Naive thymus-derived CD4-positive, alpha-beta T cell (primary cell): Measurements from ENCODE around the gene AQP5. TPM values are rescaled to one million over a fixed set of nuclear protein-coding genes. Genes with fewer than 3 reads are reported as not detected.

Experiments used
- ATAC-seq: fragments of 150-1000 bp; cut with Tn5 transposase; 2 replicates; pipeline ENCODE4 v1.10.0; 2021; ENCODE audit warnings: mild to moderate bottlenecking, moderate library complexity
- CTCF ChIA-PET: fragments of 350-600 bp; sonication (Branson Sonifier 250); formaldehyde crosslinking; loops from one replicate; lab custom pipeline; 2021; ENCODE audit warnings: antibody characterized with exemption; lab: Charles Lee
- POLR2A ChIA-PET: fragments of 350-600 bp; sonication (Branson Sonifier 250); formaldehyde crosslinking; loops from one replicate; lab custom pipeline; 2021; ENCODE audit warnings: antibody characterized with exemption, inconsistent platforms; lab: Charles Lee
- DNase-seq, 9 donors: peaks; one replicate each; pipeline versions ENCODE4 v3.0.0 to v3.0.0-alpha.2; 2020 to 2022; ENCODE audit warnings: mixed read lengths in 1 of 9
- H3K27ac ChIP-seq: one replicate; pipeline ENCODE4 v1.7.0; 2013; ENCODE audit warnings: mild to moderate bottlenecking, low read depth, low read length, moderate library complexity
- H3K27me3 ChIP-seq, 2 donors: one replicate each; pipeline ENCODE4 v1.7.0; 2013; ENCODE audit warnings: low read length in 2 of 2, mild to moderate bottlenecking in 2 of 2, moderate library complexity in 2 of 2; ENCODE audit not compliant: control insufficient read depth in 2 of 2, insufficient read depth in 2 of 2
- H3K36me3 ChIP-seq, 3 experiments: 1 replicate in 2 of 3; 2 replicates in 1 of 3; pipeline ENCODE4 v1.7.0; 2013; ENCODE audit warnings: low read length in 3 of 3, mild to moderate bottlenecking in 3 of 3, moderate library complexity in 1 of 3; ENCODE audit not compliant: insufficient read depth in 3 of 3, control insufficient read depth in 2 of 3
- H3K4me1 ChIP-seq, 2 donors: one replicate each; pipeline ENCODE4 v1.7.0; 2013; ENCODE audit warnings: low read length in 2 of 2, mild to moderate bottlenecking in 2 of 2, moderate library complexity in 1 of 2; ENCODE audit not compliant: control insufficient read depth in 2 of 2, insufficient read depth in 2 of 2
- H3K4me3 ChIP-seq: 2 replicates; pipeline ENCODE4 v1.7.0; 2013; ENCODE audit warnings: mild to moderate bottlenecking, low read length
- H3K9me3 ChIP-seq, 3 experiments: 1 replicate in 2 of 3; 2 replicates in 1 of 3; pipeline ENCODE4 v1.7.0; 2013; ENCODE audit warnings: low read length in 3 of 3; ENCODE audit not compliant: control insufficient read depth in 2 of 3
- H3K27ac Mint-ChIP-seq, 9 donors: one replicate each; pipeline ENCODE4 v1.8.0; 2020 to 2022; ENCODE audit warnings: mixed read lengths in 9 of 9, mild to moderate bottlenecking in 8 of 9, moderate library complexity in 5 of 9, inconsistent platforms in 2 of 9
- H3K27me3 Mint-ChIP-seq, 5 donors: one replicate each; pipeline ENCODE4 v1.8.0; 2021 to 2022; ENCODE audit warnings: mixed read lengths in 5 of 5, mild to moderate bottlenecking in 1 of 5
- H3K36me3 Mint-ChIP-seq, 5 donors: one replicate each; pipeline ENCODE4 v1.8.0; 2020 to 2022; ENCODE audit warnings: mixed read lengths in 5 of 5, mild to moderate bottlenecking in 3 of 5, inconsistent platforms in 1 of 5
- H3K4me1 Mint-ChIP-seq, 7 donors: one replicate each; pipeline ENCODE4 v1.8.0; 2020 to 2022; ENCODE audit warnings: mixed read lengths in 7 of 7, mild to moderate bottlenecking in 3 of 7, inconsistent platforms in 1 of 7
- H3K4me3 Mint-ChIP-seq, 10 donors: one replicate each; pipeline ENCODE4 v1.8.0; 2020 to 2022; ENCODE audit warnings: mild to moderate bottlenecking in 10 of 10, mixed read lengths in 10 of 10, moderate library complexity in 6 of 10, inconsistent platforms in 2 of 10
- H3K9me3 Mint-ChIP-seq, 11 donors: one replicate each; pipeline ENCODE4 v1.8.0; 2020 to 2022; ENCODE audit warnings: mixed read lengths in 11 of 11, mild to moderate bottlenecking in 4 of 11, inconsistent platforms in 1 of 11, moderate library complexity in 1 of 11
- intact Hi-C, 2 donors: fragments of 100-400 bp; cut with micrococcal nuclease; formaldehyde crosslinking; loops; one replicate each; pipeline ENCODE4 v1.15.1; 2023
- polyA plus RNA-seq, 2 donors: library from polyadenylated mRNA; unstranded; fragments of 300-500 nt; fragmentation: Illumina TruSeq; gene quantifications; one replicate each; pipeline ENCODE4 v1.2.3, GENCODE V29; 2021
- total RNA-seq, 6 experiments: library from RNA in 5 of 6; stranded (reverse) in 5 of 6; gene quantifications; 1 replicate in 5 of 6; 2 replicates in 1 of 6; pipeline ENCODE4 v1.2.3 and lab custom pipeline; 2021 to 2026

The AQP5 gene
- total and polyA plus RNA-seq, 7 experiments from 2014 or later = not detected

GRCh38 chr12:49990273-49990672 is 28.6 kb downstream of the AQP5 start:
- peaks cover 0 to 11% (median 0%) of the 10 kb centered on the region in 3 experiments for H3K36me3 ChIP-seq
- Mint-ChIP-seq H3K27ac (no peak overlapping the region), H3K4me1 (peaks cover 0 to 6% (median 0%) of the 10 kb centered on the region in 7 donors), H3K27me3 (no peaks in the 10 kb centered on the region), H3K4me3 (no peak overlapping the region), H3K9me3 (no peaks in the 10 kb centered on the region), H3K36me3 (peaks cover 5 to 33% (median 24%) of the 10 kb centered on the region in 5 donors)
- DNase-seq (no peak), ATAC-seq (no peak)
- H3K27ac ChIP-seq = no peak overlapping the region
- no peak overlapping the region for H3K4me3 ChIP-seq
- H3K9me3 ChIP-seq = no peaks in the 10 kb centered on the region
- H3K4me1 ChIP-seq = no peaks in the 10 kb centered on the region
- ChIA-PET POLR2A (no interaction called here), CTCF (no interaction called here)
- H3K27me3 ChIP-seq = no peaks in the 10 kb centered on the region
- intact Hi-C loops = no loop called here

DNA sequence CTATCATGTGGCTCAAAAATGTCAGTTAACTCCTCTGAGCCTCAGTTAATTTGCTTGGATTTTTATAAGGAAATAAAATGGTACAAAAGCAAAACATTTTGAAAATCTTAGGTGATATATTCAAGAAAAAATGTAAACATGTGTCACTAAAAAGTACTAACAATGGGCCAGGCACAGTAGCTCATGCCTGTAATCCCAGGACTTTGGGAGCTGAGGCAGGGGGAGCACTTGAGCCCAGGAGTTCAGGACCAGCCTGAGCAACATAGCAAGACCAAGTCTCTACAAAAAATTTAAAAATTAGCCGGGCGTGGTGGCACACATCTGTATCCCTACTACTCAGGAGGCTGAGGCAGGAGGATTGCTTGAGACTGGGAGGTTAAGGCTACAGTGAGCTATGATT is 36.8 kb downstream of the AQP5 start:
- no peaks in the 10 kb centered on the region for H3K27me3 Mint-ChIP-seq
- DNase-seq = no peak
- H3K36me3 ChIP-seq = peaks cover 0 to 17% (median 3%) of the 10 kb centered on the region in 3 experiments
- ATAC-seq = no peak
- H3K4me3 ChIP-seq = no peak overlapping the region
- no peaks in the 10 kb centered on the region for H3K9me3 Mint-ChIP-seq
- ChIA-PET POLR2A (no interaction called here), CTCF (no interaction called here)
- H3K4me1 Mint-ChIP-seq = peaks cover 0 to 2% (median 0%) of the 10 kb centered on the region in 7 donors
- no peak overlapping the region for H3K4me3 Mint-ChIP-seq
- peaks cover 10 to 32% (median 28%) of the 10 kb centered on the region in 5 donors for H3K36me3 Mint-ChIP-seq
- no peak overlapping the region for H3K27ac ChIP-seq
- H3K27ac Mint-ChIP-seq = no peak overlapping the region
- H3K9me3 ChIP-seq = no peaks in the 10 kb centered on the region
- no peaks in the 10 kb centered on the region for H3K4me1 ChIP-seq
- intact Hi-C loops = no loop called here
- H3K27me3 ChIP-seq = no peaks in the 10 kb centered on the region

DNA sequence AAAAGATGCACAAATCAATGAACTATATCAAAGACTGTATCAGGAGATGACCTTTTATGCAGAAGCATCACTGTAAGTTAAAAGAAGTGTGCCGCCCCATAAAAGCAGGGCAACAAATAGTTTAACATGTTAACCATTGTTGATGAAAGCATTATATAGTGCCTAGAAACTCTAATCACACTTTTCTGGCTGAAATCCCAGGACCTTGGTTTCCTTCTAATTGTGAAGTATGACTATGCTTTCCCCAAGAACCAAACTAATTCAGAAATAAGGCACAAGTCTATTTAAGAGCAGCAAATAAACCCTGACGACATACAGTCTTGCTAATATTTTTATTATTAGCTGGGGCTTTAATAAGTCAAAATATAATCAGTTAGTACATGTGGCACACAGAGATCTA is 41.9 kb downstream of the AQP5 start:
- ATAC-seq (no peak), DNase-seq (no peak)
- POLR2A ChIA-PET = no interaction called here
- Histone ChIP-seq H3K27me3 (no peaks in the 10 kb centered on the region), H3K9me3 (no peaks in the 10 kb centered on the region), H3K27ac (no peak overlapping the region), H3K36me3 (peaks cover 0 to 6% (median 3%) of the 10 kb centered on the region in 3 experiments), H3K4me1 (no peaks in the 10 kb centered on the region), H3K4me3 (no peak overlapping the region)
- Mint-ChIP-seq H3K36me3 (peaks cover 5 to 19% (median 16%) of the 10 kb centered on the region in 5 donors), H3K4me1 (peaks cover 0 to 7% (median 0%) of the 10 kb centered on the region in 7 donors), H3K9me3 (no peaks in the 10 kb centered on the region), H3K4me3 (no peak overlapping the region), H3K27me3 (no peaks in the 10 kb centered on the region), H3K27ac (no peak overlapping the region)
- intact Hi-C loops = no loop called here
- CTCF ChIA-PET = interaction anchor here (2.1 kb wide), 1 partner anchor 37 kb away, joined by 8 read pairs; no protein-coding TSS in a partner anchor

DNA sequence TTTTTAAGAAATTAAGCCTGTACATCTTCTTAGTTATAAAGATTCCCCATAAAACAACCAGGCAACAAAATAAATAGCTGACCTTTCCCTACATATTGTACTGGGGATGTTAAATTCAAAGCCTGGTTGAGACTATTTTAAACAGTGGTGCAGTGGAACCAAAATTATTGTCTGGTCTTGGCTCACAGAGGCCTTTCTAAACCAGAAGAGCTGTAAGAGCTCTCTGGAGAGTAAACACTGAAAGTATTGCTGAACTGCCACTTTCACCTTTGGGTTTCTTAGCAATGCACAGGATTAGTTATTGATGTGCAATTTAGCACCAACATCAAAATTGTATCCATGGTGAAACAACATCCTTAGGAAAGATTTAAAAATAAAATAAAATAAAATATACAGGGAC is 43.0 kb downstream of the AQP5 start:
- H3K36me3 ChIP-seq = peaks cover 0 to 6% (median 3%) of the 10 kb centered on the region in 3 experiments
- H3K27ac ChIP-seq = no peak overlapping the region
- H3K9me3 Mint-ChIP-seq = no peaks in the 10 kb centered on the region
- no peak overlapping the region for H3K27ac Mint-ChIP-seq
- H3K27me3 Mint-ChIP-seq = no peaks in the 10 kb centered on the region
- no peak overlapping the region for H3K4me3 ChIP-seq
- no peak for ATAC-seq
- no peaks in the 10 kb centered on the region for H3K9me3 ChIP-seq
- no peak for DNase-seq
- peaks cover 0 to 11% (median 0%) of the 10 kb centered on the region in 7 donors for H3K4me1 Mint-ChIP-seq
- intact Hi-C loops = no loop called here
- peaks cover 5 to 20% (median 12%) of the 10 kb centered on the region in 5 donors for H3K36me3 Mint-ChIP-seq
- H3K27me3 ChIP-seq = no peaks in the 10 kb centered on the region
- POLR2A ChIA-PET = no interaction called here
- H3K4me1 ChIP-seq = no peaks in the 10 kb centered on the region
- H3K4me3 Mint-ChIP-seq = no peak overlapping the region
- CTCF ChIA-PET = no interaction called here

GRCh38 chr12:50005175-50005574 is 43.5 kb downstream of the AQP5 start:
- CTCF ChIA-PET = interaction anchor here (1.9 kb wide), 1 partner anchor 38 kb away, joined by 8 read pairs; no protein-coding TSS in a partner anchor

GRCh38 chr12:50006280-50006679 is 44.6 kb downstream of the AQP5 start:
- DNase-seq (no peak), ATAC-seq (no peak)
- Mint-ChIP-seq H3K27me3 (no peaks in the 10 kb centered on the region), H3K4me1 (peaks cover 0 to 12% (median 0%) of the 10 kb centered on the region in 7 donors), H3K9me3 (no peaks in the 10 kb centered on the region), H3K36me3 (peaks cover under 1 to 18% (median 9%) of the 10 kb centered on the region in 5 donors), H3K27ac (peak overlapping the region in 1 of 9 donors; percentile 24), H3K4me3 (no peak overlapping the region)
- H3K27ac ChIP-seq = no peak overlapping the region
- ChIA-PET POLR2A (no interaction called here), CTCF (interaction anchor here (1.0 to 1.9 kb wide), 2 partner anchors 17 to 39 kb away, joined by 3 to 8 read pairs; no protein-coding TSS in a partner anchor)
- intact Hi-C loops = no loop called here
- no peaks in the 10 kb centered on the region for H3K9me3 ChIP-seq
- H3K27me3 ChIP-seq = no peaks in the 10 kb centered on the region
- H3K4me1 ChIP-seq = no peaks in the 10 kb centered on the region
- H3K36me3 ChIP-seq = peaks cover 0 to 3% (median 0%) of the 10 kb centered on the region in 3 experiments
- no peak overlapping the region for H3K4me3 ChIP-seq

More at GRCh38 chr12:50005175-50005574, 43.5 kb downstream of the AQP5 start:
- no peak for DNase-seq
- Histone ChIP-seq H3K27me3 (no peaks in the 10 kb centered on the region), H3K4me1 (no peaks in the 10 kb centered on the region), H3K27ac (no peak overlapping the region), H3K9me3 (no peaks in the 10 kb centered on the region), H3K4me3 (no peak overlapping the region), H3K36me3 (peaks cover 0 to 6% (median 3%) of the 10 kb centered on the region in 3 experiments)
- no peaks in the 10 kb centered on the region for H3K9me3 Mint-ChIP-seq
- H3K27ac Mint-ChIP-seq = no peak overlapping the region
- ATAC-seq = no peak
- POLR2A ChIA-PET = no interaction called here
- H3K36me3 Mint-ChIP-seq = peaks cover 5 to 23% (median 12%) of the 10 kb centered on the region in 5 donors
- peaks cover 0 to 12% (median 0%) of the 10 kb centered on the region in 7 donors for H3K4me1 Mint-ChIP-seq
- H3K27me3 Mint-ChIP-seq = no peaks in the 10 kb centered on the region
- H3K4me3 Mint-ChIP-seq = no peak overlapping the region
- intact Hi-C loops = no loop called here
